Activated T-cell treated with anti-CD3 and anti-CD28 coated beads, Interleukin-2, amount 50 U/mL, for 72 hours (primary cell): Measurements from ENCODE around the gene ST3GAL4. TPM values are rescaled to one million over a fixed set of nuclear protein-coding genes. Genes with fewer than 3 reads are reported as not detected.
"Not testable (repeated sequence)": the region's sequence is repeated elsewhere in the genome, so short reads cannot be mapped to it uniquely, and the experiment has no call there.

Experiments
- ATAC-seq, 2 donors: fragments of 150-1000 bp; cut with Tn5 transposase; replicated peaks in 1 of 2; 2 replicates each; pipeline ENCODE4 v1.10.0; 2021; ENCODE audit warnings: moderate library complexity in 2 of 2, mild to moderate bottlenecking in 1 of 2
- DNase-seq, 2 donors: peaks; one replicate each; pipeline ENCODE4 v3.0.0; 2021 to 2022; ENCODE audit warnings: mixed read lengths in 1 of 2
- H3K27ac Mint-ChIP-seq: one replicate; pipeline ENCODE4 v1.8.0; 2022; ENCODE audit warnings: mild to moderate bottlenecking, moderate library complexity, mixed read lengths
- H3K27me3 Mint-ChIP-seq: one replicate; pipeline ENCODE4 v1.8.0; 2022; ENCODE audit warnings: low read depth, mixed read lengths
- H3K36me3 Mint-ChIP-seq, 2 donors: one replicate each; pipeline ENCODE4 v1.8.0; 2022; ENCODE audit warnings: mixed read lengths in 2 of 2, mild to moderate bottlenecking in 1 of 2; ENCODE audit not compliant: insufficient read depth in 2 of 2
- H3K4me1 Mint-ChIP-seq: one replicate; pipeline ENCODE4 v1.8.0; 2022; ENCODE audit warnings: low read depth, mixed read lengths
- H3K4me3 Mint-ChIP-seq, 2 donors: one replicate each; pipeline ENCODE4 v1.8.0; 2022; ENCODE audit warnings: mild to moderate bottlenecking in 2 of 2, mixed read lengths in 2 of 2, moderate library complexity in 2 of 2
- H3K9me3 Mint-ChIP-seq, 2 donors: one replicate each; pipeline ENCODE4 v1.8.0; 2022; ENCODE audit warnings: mixed read lengths in 2 of 2
- total RNA-seq, 2 donors: library from RNA; stranded (reverse); gene quantifications; one replicate each; pipeline ENCODE4 v1.2.3, GENCODE V29; 2022

The ST3GAL4 gene
- total RNA-seq, 2 donors from 2014 or later, result 10.9 to 12.1 TPM

DNA sequence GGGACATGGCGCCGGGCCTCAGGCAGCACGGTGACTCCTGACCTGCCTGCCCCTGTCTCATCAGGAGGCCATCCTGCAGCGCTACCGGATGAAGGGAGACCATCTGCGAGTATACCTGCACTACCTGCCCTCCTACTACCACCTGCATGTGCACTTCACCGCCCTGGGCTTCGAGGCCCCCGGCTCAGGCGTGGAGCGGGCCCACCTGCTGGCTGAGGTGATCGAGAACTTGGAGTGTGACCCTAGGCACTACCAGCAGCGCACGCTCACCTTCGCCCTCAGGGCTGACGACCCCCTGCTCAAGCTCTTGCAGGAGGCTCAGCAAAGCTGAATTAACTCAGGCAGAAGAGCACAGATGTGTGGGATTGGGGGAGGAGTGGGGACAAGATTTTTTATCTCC, 10.2 kb upstream of the ST3GAL4 start:
- DNase-seq (no peak), ATAC-seq (no peak)
- Mint-ChIP-seq H3K27me3 (no peaks in the 10 kb centered on the region), H3K4me1 (peaks cover 40% of the 10 kb centered on the region), H3K4me3 (no peak overlapping the region), H3K9me3 (no peaks in the 10 kb centered on the region), H3K27ac (peak overlapping the region; percentile 22), H3K36me3 (peaks cover 0 to 4% of the 10 kb centered on the region in 2 donors)

GRCh38 chr11:126345759-126346585, 9.5 kb upstream of the ST3GAL4 start:
- H3K36me3 Mint-ChIP-seq, result peaks cover 2 to 8% of the 10 kb centered on the region in 2 donors
- H3K4me3 Mint-ChIP-seq, result peak overlapping the region in 1 of 2 donors; percentile 19
- peaks cover 44% of the 10 kb centered on the region for H3K4me1 Mint-ChIP-seq
- peak overlapping the region; percentile 91 for H3K27ac Mint-ChIP-seq
- H3K9me3 Mint-ChIP-seq, result no peaks in the 10 kb centered on the region
- peak; percentile 33 to 52 for ATAC-seq
- H3K27me3 Mint-ChIP-seq, result no peaks in the 10 kb centered on the region
- no peak for DNase-seq

- H3K4me1 Mint-ChIP-seq, result peaks cover 42% of the 10 kb centered on the region
- peak overlapping the region in 1 of 2 donors; percentile 19 for H3K4me3 Mint-ChIP-seq
- peak overlapping the region; percentile 91 for H3K27ac Mint-ChIP-seq
- ATAC-seq (no peak), DNase-seq (no peak)
- H3K27me3 Mint-ChIP-seq, result no peaks in the 10 kb centered on the region
- H3K9me3 Mint-ChIP-seq, result no peaks in the 10 kb centered on the region
- H3K36me3 Mint-ChIP-seq, result peaks cover 2 to 8% of the 10 kb centered on the region in 2 donors
Observed at GRCh38 chr11:126346586-126346940, 8.9 kb upstream of the ST3GAL4 start.

GRCh38 chr11:126346946-126347345, 8.5 kb upstream of the ST3GAL4 start:
- not testable (repeated sequence) for H3K36me3 Mint-ChIP-seq, H3K27me3 Mint-ChIP-seq, DNase-seq, H3K4me3 Mint-ChIP-seq, H3K9me3 Mint-ChIP-seq, ATAC-seq
- Mint-ChIP-seq H3K4me1 (peaks cover 38% of the 10 kb centered on the region), H3K27ac (peak overlapping the region; percentile 91)

DNA sequence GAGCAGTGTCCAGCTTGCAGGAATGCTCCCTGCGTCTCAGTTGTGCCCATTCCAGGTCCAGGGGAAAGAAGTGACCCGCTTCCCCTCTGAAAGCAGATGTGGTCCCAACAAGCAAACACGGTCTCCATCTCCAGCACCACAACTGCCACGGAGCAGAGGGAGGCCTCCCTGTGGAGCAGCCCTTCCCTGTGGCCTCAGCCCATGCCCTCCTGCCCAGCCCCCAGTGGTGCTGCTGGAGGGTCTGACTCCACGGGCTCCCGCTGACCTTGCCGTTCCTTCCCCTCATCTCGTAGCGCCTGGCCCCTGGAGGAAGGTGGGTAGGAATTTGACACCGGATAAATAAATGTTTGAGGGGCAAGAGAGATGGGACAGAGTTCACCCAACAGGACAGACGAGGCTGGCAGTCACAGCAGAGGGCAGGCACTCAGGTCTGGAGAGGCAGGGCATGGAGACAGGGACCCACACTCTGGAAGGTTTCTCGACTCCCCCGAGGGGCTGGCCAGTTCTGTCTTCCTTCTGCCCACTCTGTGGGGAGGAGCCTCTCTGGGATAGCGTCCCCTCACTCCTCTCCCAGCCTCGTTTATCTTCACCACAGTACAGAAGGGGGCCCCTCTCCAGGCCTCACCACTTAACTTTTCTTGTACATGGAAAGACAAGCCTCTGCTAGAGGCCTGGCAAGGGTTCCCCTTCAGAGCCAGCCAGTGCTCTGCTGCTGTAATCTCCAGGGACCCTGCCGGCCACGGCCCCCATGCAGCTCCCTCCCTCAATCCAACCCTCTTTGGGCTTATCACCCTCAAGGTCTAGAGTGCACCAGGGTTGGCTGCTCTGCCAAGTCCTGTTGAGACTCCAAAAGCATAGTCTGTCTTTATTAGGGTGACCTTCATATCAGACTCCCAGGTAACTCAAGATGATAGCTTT, 7.5 kb upstream of the ST3GAL4 start:
- DNase-seq (no peak), ATAC-seq (no peak)
- Mint-ChIP-seq H3K36me3 (peaks cover 2 to 8% of the 10 kb centered on the region in 2 donors), H3K27ac (peak overlapping the region; percentile 81), H3K4me3 (no peak overlapping the region), H3K9me3 (no peaks in the 10 kb centered on the region), H3K27me3 (no peaks in the 10 kb centered on the region), H3K4me1 (peaks cover 39% of the 10 kb centered on the region)

DNA sequence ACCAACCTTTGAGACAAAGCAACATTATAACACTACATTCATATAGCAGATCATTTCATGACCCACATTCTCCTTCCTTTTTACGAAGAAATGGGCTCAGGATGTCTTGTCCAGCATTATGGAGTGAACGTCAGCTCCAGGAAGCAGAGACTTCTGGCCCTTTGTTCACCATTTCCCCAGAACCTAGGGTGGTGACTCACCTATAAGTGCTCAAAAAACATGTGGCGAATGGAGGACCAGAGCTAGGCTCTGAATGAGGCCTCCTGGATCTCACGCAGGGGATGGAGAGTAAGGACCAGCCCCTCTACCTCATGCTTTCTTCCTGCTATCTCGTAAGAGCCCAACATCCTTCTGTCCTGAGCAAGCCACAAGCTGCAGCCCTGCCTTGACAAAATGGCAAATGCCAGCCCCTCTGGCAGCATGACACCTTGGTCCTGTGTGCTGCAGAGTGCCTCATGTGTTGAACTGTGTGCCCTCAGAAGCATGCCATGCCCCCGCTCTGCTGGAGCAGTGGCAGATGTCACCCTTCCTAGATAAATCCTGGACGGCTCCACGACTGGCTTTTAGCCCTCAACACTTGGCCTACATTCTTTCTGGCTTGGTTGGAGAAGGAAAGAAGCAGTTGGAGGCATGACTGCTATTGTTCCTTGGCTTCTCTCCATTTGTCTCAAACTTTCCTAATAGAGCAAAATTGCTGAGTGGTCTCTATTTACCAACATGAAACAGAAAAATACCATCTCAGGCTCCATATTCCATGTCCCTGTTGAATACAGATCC, 6.5 kb upstream of the ST3GAL4 start:
- H3K27me3 Mint-ChIP-seq, result no peaks in the 10 kb centered on the region
- peak; percentile 36 to 57 for ATAC-seq
- peaks cover 2 to 3% of the 10 kb centered on the region in 2 donors for H3K36me3 Mint-ChIP-seq
- peak overlapping the region in 1 of 2 donors; percentile 4 for H3K4me3 Mint-ChIP-seq
- peak overlapping the region; percentile 81 for H3K27ac Mint-ChIP-seq
- peaks cover 49% of the 10 kb centered on the region for H3K4me1 Mint-ChIP-seq
- no peaks in the 10 kb centered on the region for H3K9me3 Mint-ChIP-seq
- no peak for DNase-seq

- Mint-ChIP-seq H3K27me3 (no peaks in the 10 kb centered on the region), H3K27ac (no peak overlapping the region), H3K9me3 (no peaks in the 10 kb centered on the region), H3K4me1 (peaks cover 57% of the 10 kb centered on the region), H3K36me3 (peaks cover 2 to 3% of the 10 kb centered on the region in 2 donors), H3K4me3 (no peak overlapping the region)
- ATAC-seq, result no peak
- no peak for DNase-seq
Observed at GRCh38 chr11:126350836-126351235, 4.7 kb upstream of the ST3GAL4 start.

DNA sequence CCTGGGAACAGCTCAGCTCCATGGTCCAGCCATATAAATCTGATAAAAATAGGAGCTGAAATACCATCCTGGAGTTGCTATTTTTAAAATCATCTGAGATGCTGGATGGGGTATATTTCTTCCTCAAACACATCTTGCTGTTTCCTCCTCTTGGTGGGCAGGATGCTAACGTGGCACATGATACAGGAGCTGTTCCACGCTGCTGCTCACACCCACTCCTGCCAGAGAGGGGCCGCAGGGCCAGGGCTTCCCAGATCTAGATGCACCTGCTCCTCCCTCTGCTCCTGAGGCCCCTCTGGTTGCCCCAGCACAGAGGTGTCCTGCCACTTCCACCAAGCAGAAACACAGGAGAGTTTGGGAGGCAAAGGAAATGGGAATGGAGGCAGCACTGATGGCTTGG, 3.3 kb upstream of the ST3GAL4 start:
- peak overlapping the region; percentile 63 to 78 for H3K4me3 Mint-ChIP-seq

DNA sequence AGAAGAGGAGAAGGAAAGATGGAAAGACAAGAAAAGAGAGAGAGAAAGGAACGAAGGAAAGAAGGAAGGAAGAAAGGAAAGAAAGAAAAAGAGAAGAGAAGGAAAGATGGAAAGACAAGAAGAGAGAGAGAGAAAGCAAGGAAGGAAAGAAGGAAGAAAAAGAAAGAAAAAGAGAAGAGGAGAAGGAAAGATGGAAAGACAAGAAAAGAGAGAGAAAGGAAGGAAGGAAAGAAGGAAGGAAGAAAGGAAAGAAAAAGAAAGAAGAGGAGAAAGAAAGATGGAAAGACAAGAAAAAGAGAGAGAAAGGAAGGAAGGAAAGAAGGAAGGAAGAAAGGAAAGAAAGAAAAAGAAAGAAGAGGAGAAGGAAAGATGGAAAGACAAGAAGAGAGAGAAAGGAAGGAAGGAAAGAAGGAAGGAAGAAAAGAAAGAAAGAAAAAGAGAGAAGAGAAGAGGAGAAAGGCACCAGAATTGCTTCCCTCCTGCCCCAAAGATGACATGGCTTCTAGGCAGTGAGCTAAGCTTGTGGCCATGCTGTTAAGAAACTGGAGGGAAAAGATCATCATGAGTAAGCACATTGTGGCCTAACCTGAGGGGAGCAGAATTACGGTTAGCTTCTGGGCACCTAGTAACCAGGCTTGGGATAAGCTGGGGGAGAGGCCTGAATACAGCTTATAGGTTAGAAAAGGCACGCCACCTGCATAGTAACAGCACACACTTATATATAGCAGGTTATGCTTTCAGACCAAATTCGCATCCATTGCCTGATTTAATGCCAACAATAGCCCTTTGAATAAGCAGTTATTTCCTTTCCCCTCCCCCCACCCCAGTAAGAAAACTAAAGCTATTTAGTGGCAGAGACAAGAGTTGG, 2.3 kb upstream of the ST3GAL4 start:
- Mint-ChIP-seq H3K4me3 (peak overlapping the region; percentile 63 to 78), H3K27me3 (no peaks in the 10 kb centered on the region), H3K36me3 (peaks cover 2 to 3% of the 10 kb centered on the region in 2 donors), H3K4me1 (peaks cover 59% of the 10 kb centered on the region), H3K27ac (peak overlapping the region; percentile 98), H3K9me3 (no peaks in the 10 kb centered on the region)
- ATAC-seq, result peak; percentile 70 to 71
- DNase-seq, result peak; percentile 52 to 55

More for the DNA sequence above, 3.3 kb upstream of the ST3GAL4 start:
- ATAC-seq (no peak), DNase-seq (no peak)
- no peaks in the 10 kb centered on the region for H3K9me3 Mint-ChIP-seq
- no peaks in the 10 kb centered on the region for H3K27me3 Mint-ChIP-seq
- H3K36me3 Mint-ChIP-seq, result peaks cover 2 to 3% of the 10 kb centered on the region in 2 donors
- H3K27ac Mint-ChIP-seq, result peak overlapping the region; percentile 98
- H3K4me1 Mint-ChIP-seq, result peaks cover 58% of the 10 kb centered on the region

DNA sequence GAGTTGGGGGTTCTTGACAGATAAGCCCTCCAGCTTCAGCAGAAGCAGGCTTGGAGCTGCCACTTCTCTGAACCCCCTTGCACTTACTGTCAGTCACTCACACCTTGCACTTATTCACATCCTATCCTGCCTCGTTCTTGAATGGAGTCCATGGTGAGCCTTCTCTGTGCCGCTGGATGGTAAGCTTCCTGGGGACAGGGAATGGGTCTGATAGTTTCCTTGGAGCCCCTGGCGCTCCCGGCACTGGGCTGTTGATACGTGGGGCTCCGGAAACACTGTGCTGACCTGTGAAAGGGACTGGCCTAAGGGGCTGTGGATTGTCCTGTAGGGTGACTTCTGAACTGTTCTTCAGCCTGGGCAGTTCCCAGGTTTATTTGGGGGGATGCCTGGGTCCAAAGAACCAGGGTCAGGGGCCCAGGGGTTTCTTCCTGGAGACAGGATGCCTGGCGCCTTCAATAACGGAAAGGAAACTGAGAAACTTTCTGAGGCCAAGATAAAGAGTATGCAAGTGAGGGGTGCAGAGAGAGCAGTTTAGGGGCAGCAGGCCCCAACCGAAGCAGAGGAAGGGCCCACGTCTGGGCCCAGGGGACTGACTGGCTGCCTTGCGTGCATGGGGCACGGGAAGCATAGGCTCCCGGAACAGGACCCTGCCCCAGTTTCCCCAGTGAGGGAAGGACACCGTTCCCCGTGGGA, 709 bp upstream of the ST3GAL4 start:
- ATAC-seq (peak; percentile 25 to 39), DNase-seq (no peak)
- Mint-ChIP-seq H3K27me3 (no peaks in the 10 kb centered on the region), H3K4me3 (peak overlapping the region; percentile 98), H3K36me3 (peaks cover 2 to 3% of the 10 kb centered on the region in 2 donors), H3K9me3 (no peaks in the 10 kb centered on the region), H3K27ac (peak overlapping the region; percentile 94), H3K4me1 (peaks cover 48% of the 10 kb centered on the region)
